GM13977 (cell line): Measurements from ENCODE around the gene CALCA.

Source experiments
- DNase-seq: peaks from one replicate; pipeline ENCODE4 v3.0.0; 2012; ENCODE audit warnings: low spot score
- in situ Hi-C: fragments of 300-500 bp; cut with MboI; formaldehyde crosslinking; loops from one replicate; pipeline ENCODE4 v1.12.0; 2022; ENCODE audit warnings: low sequenced_read_pairs, low pct_unique_long_range_greater_than_20kb, mixed read lengths, inconsistent platforms; ENCODE audit not compliant: unreplicated experiment
- TF ChIP-seq, protein P1 (sequence below): IDR thresholded peaks from 2 replicates; pipeline ENCODE4 v1.5.1; 2012; ENCODE audit warnings: mild to moderate bottlenecking, control low read depth; ENCODE audit not compliant: insufficient read depth; ENCODE audit errors: extremely low read depth, missing control alignments

The CALCA gene

DNA sequence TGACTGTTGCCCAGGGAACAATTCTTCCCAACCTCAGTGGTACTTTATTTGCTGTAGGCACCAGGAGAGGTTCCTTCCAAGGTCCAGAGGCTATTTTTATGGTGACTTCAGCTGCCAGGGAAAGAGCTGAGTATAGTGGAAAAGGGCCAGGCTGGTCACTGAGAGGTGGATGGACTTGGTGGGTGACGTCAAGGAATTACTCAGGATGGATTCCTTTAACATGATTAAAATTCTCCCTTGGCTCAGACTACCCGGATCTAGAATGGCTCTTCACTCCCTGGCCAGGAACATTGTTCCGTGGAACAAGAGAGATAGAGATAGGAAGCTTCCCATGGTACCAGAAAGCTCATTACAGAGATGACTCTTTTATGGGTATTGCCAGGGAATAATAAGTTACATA is 8.7 kb upstream of the CALCA start:
- TF ChIP-seq, protein P1, sequence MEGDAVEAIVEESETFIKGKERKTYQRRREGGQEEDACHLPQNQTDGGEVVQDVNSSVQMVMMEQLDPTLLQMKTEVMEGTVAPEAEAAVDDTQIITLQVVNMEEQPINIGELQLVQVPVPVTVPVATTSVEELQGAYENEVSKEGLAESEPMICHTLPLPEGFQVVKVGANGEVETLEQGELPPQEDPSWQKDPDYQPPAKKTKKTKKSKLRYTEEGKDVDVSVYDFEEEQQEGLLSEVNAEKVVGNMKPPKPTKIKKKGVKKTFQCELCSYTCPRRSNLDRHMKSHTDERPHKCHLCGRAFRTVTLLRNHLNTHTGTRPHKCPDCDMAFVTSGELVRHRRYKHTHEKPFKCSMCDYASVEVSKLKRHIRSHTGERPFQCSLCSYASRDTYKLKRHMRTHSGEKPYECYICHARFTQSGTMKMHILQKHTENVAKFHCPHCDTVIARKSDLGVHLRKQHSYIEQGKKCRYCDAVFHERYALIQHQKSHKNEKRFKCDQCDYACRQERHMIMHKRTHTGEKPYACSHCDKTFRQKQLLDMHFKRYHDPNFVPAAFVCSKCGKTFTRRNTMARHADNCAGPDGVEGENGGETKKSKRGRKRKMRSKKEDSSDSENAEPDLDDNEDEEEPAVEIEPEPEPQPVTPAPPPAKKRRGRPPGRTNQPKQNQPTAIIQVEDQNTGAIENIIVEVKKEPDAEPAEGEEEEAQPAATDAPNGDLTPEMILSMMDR = no peak
- DNase-seq = no peak
- in situ Hi-C loops = no loop called here

DNA sequence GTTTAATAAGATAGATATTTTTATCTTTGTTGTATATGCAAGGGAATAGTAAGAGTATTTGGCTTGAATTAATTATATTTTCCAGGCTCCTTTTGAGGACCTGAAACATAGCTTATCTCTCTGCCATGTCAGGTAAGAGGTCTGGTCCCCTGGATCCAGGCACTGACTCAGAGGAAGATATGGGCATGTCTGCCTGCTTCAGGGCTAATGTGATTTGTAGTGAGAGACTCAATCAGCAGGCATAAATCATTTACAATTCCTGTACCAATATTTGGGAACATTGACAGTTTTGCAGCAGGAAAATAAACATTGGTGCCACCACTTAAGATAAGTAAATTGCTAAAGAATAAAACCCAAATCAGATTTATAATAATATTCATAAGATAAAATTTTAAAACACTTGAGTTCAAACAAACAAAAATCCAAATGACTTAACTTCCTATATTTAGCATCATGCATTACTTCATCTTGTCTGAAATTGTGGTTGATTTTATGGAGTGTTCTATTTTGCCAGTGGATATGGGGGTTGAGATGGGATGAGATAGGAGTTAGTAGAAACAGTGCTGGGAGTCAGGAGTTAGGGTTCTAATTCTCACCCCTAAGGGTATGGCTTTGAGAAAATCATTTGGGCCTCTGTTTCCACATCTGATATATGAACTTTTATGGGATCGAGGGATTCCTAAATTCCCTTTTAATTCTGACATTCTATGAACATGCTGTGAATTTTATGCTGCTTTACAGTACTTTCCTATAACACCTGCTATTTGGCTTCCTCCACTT is 5.1 kb upstream of the CALCA start:
- TF ChIP-seq, protein P1 = no peak
- no peak for DNase-seq
- in situ Hi-C loops = no loop called here

DNA sequence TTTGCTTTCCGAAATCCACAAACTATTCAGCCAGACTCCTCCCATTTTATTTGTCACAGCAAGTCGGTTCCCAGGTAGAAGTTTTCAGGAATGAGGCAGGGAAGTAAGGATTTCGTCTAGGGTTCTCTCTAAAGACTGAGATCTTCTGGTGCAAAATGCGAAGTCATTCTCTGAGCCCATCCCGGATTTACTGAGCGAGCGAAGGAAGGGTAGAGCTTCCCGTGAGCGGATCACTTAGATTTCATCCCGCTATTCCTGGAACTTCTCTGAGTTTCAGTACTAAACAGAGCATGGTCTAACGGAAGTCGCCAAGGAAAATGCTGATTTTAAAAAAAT is 3.1 kb upstream of the CALCA start:
- no peak for DNase-seq
- TF ChIP-seq, protein P1 = no peak
- in situ Hi-C loops = no loop called here

DNA sequence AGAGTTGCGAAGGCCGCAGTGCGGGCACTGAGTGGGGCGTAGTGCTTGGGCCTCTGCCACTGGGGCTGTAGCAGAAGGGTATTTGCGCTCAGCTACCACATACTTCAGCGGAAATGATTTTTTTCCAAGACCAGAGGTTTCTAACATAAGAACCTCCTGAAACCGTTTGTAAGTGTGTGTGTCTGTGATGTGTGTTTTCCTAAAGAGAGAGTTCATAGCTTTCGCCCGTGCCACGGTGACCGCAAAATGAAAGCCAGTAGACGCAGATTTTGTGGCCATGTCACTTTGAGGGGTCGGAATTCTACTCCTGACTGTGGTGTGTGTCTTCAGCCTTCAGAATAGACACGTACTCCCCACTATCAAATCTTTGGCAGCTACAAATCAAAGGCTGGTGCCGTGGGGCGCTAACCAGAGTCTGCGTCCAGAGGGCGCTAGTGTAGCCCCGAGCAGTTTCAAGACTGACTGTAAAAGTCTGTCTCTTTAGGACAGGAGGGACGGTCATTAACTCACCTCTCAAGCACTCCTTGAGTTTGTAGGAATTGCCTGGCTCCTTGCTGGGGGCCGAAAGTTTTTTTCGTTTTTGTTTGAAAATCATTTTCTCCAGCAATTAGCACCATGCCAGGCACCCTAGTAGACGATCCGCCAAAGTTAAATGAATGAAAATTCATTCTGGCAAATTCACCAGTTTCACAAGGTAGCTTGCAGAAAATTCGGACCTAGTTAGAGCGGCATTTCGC is 2.5 kb upstream of the CALCA start:
- in situ Hi-C loops = no loop called here
- TF ChIP-seq, protein P1 = peak; percentile 62
- DNase-seq = peak; percentile 70

GRCh38 chr11:14973621-14974514 is 1.7 kb upstream of the CALCA start:
- TF ChIP-seq, protein P1 = no peak
- DNase-seq = peak; percentile 41
- in situ Hi-C loops = no loop called here
